UCSD-AML1 (cell line): ENCODE measurements around the gene DCTPP1.

ENCODE experiments used
- DNase-seq: peaks from one replicate; lab custom pipeline; 2025; ENCODE audit not compliant: unreplicated experiment; lab: John Stamatoyannopoulos, UW

Gene DCTPP1

DNA sequence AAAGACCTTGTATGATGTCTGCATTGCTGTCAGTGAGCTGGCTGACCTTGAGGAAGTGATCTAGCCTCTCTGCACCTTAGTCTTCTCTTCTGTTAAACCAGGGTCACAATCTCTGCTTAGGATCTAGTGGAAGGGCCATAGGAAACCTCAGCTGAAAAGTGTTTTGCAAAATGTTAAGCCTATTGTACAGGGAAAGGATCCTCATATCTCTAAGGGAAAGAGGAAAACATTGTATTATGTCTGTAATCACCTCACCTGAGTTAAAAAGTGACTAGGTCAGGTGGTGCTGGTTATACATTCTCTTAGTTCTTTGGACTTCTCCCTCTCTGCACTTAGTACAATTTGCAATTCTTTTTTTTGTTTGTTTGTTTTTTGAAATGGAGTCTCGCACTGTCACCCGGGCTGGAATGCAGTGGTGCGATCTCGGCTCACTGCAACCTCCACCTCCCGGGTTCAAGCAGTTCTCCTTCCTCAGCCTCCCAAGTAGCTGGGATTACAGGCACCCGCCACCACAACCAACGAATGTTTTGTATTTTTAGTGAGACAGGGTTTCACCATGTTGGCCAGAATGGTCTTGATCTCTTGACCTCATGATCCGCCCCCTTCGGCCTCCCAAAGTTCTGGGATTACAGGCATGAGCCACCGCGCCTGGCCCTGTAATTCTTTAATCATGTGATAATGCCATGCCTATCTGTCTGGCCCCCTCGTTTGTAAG, 17.8 kb upstream of the DCTPP1 start:
- no peak for DNase-seq

DNA sequence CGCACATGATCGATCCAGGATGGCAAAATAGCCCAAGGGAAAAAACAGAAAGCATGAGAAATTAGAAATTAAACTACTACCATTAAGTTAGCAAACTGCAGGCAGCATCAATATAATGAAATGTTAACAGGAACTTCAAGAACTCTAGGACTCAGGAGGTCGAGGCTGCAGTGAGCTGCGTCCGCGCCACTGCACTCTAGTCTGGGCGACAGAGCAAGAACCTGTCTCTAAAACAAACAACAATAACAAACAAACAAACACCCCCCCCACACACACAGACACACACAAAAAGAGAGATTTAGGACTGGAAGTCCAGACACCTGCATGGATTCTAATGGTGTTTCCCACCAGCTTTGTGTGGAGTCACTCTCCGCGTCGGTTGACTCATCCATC, 16.4 kb upstream of the DCTPP1 start:
- no peak for DNase-seq

DNA sequence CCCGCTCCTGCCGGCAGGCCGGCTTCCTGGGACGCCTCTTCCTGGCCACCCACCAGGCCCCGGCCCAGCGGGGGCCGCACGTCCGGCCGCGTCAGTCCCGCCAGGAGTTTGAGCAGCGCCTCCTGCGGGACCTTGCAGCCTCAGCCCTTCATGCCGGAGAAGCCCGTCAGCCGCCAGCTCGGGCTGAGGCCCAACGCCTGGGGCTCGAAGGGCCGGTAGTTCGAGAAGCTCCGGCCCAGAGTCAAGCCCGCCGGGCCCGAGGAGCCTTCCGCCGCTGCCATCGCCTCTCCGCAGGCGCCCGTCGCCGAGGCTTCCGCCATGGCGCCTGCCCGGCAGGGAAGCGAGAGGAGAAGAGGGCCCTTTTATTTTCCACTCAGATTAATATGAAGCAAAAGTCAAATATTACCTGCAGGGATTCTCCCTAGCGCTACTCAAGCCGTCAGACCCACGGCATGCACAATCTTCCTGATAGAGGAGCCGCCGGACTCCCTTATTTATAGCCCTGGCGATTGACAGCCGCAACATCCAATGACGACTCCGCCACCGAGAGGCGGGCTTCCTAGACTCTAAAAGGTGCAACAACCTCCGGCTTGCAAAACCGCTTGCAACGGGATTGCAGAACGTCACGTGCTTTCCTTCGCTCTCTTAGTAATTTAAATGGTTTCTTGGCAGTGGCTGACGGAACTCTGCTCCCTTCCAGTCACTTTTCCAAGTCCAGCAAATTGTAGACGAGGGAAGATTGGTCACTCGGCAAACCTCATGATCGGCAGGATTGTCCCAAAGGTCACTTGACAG, 15.8 kb upstream of the DCTPP1 start, which contains the start of gene SEPHS2:
Gene SEPHS2, minus strand, starts transcription at position 467 of the 795 bp plus-strand sequence. Its CDS starts 147 bp downstream, at position 320.
- DNase-seq = peak; percentile 95

DNA sequence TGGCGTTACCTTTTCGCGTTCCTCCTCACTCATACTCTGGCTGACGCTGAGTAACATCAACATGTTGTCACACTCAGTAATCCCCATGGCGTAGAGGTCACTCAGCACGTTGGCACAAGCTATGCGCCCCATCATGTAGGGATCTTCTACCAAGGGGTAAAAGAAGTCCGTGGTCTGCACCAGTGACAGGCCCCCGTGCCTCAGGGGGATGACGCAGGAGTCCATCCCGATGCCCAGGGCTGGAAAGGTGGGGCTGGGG, 15.2 kb upstream of the DCTPP1 start:
- DNase-seq = no peak

DNA sequence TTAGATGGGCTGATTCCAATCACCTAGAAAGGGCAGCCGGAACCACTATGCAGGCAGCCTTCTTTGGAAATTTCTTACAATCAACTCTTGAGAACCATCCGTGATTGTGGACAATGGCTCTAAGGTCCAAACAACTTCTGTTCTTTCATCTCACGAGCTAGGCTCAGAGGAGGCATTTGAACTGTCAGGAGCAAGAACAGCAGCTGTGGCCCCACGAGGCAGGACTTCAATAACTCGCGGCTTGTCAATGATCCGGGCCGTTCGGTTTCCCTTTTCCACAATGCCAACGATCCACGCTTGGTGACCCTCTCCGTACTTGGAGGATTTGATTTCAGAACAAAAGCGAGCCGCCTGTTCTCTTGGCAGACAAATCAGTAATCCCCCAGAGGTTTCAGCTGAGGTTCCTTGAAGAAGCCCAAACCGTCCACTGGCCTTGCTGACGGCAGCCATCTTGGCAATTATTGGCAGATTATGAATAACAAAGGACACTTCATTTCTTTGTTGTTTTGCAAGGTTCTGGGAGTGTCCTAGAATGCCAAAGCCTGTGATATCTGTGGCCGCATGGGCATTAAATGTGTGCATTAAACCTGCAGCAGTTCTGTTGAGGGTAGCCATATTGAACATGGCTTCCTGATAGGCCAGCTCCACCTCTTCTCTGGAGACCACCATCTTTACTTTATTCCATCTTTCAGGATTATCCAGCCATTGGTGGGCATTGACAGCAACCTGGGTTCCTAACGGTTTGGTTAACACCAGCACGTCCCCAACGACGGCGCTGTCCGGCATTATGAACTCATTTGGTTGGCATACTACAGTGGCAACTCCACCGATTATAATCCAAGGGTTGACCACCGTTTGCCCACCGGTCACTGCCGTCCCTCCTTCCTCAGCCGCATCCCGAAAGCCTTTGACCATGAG, 14.7 kb upstream of the DCTPP1 start:
- no peak for DNase-seq

DNA sequence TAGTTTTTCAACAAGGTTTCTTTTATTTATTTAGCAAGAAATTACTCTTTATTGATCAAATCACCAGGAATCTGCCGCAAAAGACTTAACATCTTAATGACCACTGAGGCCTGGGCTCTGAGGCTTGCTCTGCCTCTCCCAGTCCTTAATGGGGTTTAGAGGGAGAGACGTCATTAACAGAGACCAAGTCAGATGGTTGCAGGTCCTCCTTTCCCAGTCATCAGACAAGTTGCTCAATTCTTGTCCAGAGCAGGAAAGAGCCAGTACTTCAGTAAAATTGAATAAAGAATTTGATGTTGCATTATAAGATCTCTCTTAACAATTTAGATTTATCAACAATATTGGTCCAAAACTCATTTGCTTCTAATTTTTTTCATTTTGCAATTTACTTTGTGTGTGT, 13.8 kb upstream of the DCTPP1 start:
- DNase-seq = no peak

DNA sequence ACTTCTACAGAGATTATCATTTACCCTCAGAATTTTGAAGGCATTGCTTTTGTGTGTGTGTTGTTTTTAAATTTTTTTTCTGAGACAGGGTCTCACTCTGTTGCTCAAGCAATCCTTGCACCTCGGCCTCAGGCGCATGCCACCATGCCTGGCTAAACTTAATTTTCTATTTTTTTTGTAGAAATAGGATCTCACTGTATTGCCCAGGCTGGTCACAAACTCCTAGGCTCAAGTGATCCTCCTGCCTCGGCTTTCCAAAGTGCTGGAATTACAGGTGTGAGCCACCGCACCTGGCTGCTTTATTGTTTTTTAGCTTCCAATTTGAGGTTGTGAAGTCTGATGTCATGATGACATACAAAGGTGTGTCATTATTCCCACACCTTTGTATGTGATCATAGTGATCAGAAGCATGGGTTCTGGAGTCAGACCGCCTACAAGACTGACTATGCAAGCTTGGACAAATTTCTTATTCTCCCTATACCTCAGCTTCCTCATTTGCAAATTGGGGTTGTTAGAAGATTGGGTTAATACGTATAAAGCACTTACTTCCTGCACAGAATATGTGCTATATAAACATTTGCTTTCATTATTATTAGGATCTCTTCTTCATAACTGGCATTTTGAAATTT, 10.0 kb upstream of the DCTPP1 start:
- no peak for DNase-seq

DNA sequence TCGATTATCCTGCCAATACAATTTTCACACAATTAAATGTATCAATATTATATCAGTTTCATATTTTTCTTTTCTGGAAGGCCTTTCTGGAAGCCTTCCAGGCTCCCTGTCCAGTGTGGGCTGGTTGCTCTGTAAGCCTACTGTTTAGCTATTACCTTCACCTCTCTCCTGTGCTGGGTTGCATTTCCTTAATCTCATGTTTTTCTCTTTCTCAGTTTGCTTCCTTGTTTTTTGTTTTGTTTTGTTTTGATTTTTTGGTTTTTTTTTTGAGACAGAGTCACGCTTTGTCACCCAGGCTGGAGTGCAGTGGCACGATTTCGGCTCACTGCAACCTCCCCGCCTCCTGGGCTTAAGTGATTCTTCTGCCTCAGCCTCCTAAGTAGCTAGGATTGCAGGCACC, 9.0 kb upstream of the DCTPP1 start:
- DNase-seq = no peak

DNA sequence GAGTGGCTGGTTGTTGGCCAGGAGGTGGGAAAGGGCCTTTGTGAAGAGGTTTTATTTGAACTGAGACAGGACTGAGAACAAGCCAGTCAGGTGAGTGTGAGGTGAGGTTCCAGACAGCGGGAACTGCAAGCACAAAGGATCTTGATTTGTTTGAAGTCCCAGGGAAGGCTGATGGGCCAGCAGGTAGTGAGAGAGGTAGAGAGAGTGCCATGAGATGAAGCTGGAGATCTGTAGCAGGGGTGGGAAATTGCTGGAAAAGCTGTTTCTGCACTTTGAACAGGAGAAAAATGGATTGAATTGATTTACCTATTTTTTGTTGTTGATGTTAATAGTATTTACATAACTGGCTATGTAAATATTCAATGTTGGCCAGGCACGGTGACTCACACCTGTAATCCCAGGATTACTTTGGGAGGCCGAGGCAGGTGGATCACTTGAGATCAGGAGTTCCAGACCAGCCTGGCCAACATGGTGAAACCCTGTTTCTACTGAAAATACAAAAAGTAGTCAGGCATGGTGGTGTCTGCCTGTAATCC, 7.7 kb upstream of the DCTPP1 start:
- no peak for DNase-seq

DNA sequence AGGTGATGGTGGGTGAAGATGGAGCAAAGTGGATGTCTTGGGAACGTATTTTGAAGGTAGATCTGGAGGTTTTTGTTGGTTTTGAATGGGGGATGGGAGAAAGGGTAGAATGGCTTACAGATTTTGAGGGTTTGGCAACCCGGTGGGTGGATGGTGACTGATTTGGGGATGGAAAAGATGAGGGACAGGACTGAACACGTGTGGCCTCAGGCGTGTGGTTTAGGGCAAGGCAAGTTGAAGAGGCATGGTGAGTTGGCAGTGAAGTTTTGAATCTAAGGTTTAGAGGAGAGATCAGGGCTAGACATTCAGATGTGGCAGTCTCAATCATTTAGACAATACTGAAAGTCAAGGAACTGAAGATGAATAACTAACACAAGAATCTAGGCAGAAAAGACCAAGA, 5.0 kb upstream of the DCTPP1 start:
- no peak for DNase-seq

DNA sequence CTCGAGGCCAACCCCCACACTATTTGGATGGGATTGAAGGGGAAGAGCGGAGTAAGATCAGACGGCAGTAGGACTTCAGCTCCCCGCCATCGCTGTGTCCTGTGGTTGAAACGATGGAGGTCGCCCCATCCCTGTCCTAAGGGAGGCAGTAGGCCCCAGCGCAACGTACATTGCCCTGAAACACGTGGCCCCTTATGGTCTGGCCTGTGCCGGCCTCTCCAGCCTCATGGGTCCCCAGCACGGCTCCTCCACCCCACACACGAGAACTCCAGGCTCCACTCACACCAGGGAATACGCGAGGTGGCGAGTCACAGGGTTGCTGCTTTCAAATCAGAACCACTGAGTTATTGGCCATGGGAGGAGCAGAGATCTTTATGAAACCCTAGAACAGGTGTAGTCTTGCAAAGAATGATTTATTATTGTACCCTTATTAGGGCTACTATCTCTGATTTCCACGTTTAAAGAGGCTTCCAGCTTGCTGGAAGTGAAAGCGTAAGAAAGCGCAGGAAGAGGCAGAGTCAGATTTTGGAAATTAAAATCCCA, 669 bp upstream of the DCTPP1 start:
- DNase-seq = no peak

DNA sequence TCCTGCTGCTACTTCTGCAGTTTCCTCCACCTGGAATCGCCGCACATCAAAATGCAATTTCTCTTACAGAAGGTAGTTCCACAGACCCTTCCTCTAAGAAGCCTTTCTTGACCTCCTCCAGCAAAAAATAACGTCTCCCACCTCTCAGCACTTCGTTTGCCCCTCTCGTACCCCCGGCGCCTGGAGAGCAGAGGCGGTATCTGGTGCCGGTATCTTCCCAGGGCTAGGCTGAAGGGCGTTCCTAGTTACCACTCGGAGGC, 482 bp downstream of the DCTPP1 start:
- no peak for DNase-seq

DNA sequence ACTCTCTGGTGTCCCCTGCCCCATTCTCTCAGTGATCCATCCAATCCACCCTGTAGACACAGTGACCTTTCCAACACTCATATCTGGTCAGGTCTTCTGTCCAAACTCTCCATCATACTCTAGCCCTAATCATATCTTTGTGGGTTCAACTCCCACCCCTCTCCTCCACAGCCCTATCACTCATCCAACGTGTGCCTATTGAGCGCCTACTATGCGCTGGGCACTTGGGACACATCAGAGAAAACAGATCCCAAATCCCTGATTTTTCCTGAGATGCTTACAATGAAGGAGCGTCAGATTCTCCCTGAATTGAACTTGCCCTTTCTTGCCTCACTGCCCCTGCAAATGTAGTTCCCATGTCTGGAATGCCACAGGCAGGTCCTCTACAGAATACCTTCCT, 1.8 kb downstream of the DCTPP1 start:
- DNase-seq = no peak

DNA sequence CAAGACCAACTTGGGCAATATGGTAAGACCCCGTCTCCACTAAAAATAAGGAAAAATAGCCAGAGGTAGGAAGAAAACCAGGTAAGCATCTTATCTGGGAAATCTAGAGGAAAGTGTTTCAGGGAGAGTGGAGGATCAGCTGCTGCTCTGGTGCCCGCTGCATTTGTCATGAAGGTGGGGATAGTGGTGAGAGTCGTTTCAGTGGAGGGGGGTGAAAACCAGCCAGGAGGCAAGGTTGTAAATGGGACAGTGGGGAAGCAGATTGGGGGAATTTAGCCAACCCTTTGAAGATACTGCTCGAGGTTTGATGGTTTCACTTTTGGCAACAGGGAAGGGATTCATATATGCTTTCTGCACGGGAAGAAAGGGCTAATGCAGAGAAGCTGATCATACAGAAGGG, 8.8 kb downstream of the DCTPP1 start:
- DNase-seq = no peak

DNA sequence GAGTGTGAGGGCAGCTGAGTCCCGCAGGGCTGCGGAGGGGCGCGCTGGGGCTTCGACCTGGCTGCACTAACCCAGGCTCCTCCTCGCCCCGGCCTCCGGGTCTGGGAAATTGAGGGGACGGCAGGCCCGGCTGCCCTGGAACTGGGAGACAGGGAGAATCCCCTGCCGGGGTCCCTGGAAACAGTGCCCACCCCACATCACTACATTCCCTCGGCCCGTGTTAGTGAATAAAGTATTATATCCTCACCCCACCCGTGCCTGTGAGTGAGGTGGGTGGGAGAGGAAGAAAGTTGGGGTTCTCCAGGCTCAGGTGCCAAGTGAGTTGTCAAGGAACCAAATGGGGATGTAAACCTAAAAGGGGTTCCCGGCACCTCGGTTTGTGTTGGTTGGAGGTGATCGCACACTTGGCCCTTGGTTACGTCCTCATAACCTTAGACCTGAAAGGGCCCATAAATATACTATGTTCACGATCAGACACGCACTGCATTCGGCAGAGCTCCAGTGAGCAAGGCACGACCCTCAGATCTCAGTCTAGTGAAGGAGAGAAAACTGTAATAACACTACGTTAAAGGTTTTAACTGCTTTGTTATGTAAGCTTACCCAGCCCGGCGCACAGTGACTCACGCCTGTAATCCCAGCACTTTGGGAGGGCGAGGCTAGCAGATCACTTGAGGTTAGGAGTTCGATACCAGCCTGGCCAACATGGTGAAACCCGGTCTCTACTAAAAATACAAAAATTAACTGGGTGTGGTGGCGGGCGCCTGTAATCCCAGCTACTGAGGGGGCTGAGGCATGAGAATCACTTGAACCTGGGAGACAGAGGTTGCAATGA, 11.3 kb downstream of the DCTPP1 start:
- DNase-seq = no peak

DNA sequence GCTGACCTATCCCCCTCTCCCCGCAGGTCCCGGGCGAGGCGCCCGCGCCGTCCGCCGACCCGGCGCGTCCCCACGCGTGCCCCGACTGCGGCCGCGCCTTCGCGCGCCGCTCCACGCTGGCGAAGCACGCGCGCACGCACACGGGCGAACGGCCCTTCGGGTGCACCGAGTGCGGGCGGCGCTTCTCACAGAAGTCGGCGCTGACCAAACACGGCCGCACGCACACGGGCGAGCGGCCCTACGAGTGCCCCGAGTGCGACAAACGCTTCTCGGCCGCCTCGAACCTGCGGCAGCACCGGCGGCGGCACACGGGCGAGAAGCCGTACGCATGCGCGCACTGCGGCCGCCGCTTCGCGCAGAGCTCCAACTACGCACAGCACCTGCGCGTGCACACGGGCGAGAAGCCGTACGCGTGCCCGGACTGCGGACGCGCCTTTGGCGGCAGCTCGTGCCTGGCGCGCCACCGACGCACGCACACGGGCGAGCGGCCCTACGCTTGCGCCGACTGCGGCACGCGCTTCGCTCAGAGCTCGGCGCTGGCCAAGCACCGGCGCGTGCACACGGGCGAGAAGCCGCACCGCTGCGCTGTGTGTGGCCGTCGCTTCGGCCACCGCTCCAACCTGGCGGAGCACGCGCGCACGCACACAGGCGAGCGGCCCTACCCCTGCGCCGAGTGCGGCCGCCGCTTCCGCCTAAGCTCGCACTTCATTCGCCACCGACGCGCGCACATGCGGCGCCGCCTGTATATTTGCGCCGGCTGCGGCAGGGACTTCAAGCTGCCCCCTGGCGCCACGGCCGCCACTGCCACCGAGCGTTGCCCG, 12.1 kb downstream of the DCTPP1 start:
- DNase-seq = no peak

DNA sequence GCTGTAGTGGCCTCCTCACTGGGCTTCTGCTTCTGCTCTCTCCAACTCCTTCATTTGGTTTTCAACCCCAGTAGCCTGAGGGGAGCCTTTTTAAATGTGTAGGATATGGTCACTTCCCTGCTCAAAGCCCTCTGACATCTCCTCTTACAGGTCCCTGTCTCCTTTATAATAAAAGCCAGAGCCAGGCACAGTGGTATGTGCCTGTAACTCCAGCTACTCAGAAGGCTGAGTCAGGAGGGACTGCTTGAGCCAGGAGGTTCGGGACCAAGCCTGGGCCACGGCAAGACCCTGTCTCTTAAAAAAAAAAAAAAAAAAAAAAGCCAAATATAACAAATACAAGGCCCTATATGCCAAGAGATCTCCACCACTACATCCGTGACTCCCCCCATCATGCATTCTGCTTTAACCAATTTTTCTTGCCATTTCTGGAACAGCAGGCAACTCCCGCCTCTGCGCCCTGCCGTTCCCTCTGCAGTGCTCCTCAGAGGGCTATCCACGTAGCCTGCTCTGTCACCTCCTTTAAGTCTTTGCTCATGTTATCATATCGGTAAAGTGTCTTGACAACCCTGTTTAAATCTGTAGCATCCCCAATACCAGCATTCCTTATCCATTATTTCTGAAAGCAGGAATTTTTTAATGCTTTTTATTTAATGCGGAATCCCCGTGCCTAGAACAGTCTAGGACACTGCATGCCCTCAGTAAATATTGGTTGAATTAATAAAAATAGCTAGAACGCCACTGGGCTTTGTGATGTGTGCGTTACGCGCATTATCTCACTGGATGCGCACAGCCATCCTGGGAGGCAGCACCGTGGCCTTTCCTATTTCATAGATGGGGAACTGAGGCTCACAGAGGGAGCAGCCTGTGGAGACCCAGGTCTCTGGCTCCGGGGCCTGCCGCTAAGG, 13.0 kb downstream of the DCTPP1 start:
- DNase-seq = no peak

DNA sequence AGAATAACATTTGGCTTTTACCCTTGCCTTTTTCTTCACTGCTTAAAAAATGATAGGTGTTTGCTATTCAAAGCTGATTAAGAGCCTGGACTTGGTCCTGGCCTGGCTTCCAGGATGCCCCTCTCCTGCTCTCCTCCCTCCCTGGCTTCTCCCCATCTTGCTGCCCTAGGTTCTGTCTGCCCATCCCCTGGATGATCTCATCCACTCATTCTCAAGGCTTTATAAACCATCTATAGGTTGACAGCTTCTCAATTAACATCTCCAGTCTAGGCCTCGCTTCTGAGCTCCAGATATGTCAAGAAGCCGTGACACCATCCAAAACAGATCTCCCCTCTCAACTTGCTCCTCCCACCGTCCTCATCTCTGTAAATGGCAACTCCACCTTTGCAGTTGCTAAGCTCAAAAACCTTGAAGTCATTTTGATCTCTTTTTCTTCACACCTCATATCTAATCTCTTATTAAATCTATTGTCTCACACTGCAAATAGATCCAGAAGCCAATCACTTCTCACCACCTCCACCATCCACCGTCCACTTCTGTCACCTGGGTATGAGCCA, 13.7 kb downstream of the DCTPP1 start:
- no peak for DNase-seq
